Measurements from ENCODE around the gene NUP93. TPM values are rescaled to one million over a fixed set of nuclear protein-coding genes. Genes with fewer than 3 reads are reported as not detected.

The NUP93 gene
- total and polyA plus RNA-seq, 2 experiments from 2014 or later, result 139 to 187 TPM

GRCh38 chr16:56892705-56893104 is 162.8 kb downstream of the NUP93 start:
- no peaks in the 10 kb centered on the region for H3K27me3 ChIP-seq (ENCODE audit: insufficient read depth)
- Mint-ChIP-seq H3K4me3 (no peak overlapping the region), H3K27ac (no peak overlapping the region), H3K4me1 (no peaks in the 10 kb centered on the region), H3K9me3 (peaks cover 9% of the 10 kb centered on the region), H3K36me3 (ENCODE audit: low read depth) (peaks cover 2% of the 10 kb centered on the region; the same call in 2 of the 3 replicates), H3K27me3 (ENCODE audit: insufficient read depth, low read depth, poor library complexity) (peaks cover 2% of the 10 kb centered on the region)
- no peaks in the 10 kb centered on the region for H3K79me2 ChIP-seq (replicated peaks; ENCODE audit: insufficient read depth)
- no peaks in the 10 kb centered on the region for H3F3A ChIP-seq (replicated peaks; ENCODE audit: low read depth)
- H2AFZ ChIP-seq, result no peak overlapping the region
- H3K4me1 ChIP-seq (ENCODE audit: insufficient read depth), result no peaks in the 10 kb centered on the region
- no peaks in the 10 kb centered on the region for H4K20me1 ChIP-seq (replicated peaks; ENCODE audit: insufficient read depth)
- no peak overlapping the region for H3K27ac ChIP-seq (ENCODE audit: low read depth)
- no peak for TF ChIP-seq ETS1 (IDR thresholded peaks at IDR 0.05)
- TF ChIP-seq, protein P1, sequence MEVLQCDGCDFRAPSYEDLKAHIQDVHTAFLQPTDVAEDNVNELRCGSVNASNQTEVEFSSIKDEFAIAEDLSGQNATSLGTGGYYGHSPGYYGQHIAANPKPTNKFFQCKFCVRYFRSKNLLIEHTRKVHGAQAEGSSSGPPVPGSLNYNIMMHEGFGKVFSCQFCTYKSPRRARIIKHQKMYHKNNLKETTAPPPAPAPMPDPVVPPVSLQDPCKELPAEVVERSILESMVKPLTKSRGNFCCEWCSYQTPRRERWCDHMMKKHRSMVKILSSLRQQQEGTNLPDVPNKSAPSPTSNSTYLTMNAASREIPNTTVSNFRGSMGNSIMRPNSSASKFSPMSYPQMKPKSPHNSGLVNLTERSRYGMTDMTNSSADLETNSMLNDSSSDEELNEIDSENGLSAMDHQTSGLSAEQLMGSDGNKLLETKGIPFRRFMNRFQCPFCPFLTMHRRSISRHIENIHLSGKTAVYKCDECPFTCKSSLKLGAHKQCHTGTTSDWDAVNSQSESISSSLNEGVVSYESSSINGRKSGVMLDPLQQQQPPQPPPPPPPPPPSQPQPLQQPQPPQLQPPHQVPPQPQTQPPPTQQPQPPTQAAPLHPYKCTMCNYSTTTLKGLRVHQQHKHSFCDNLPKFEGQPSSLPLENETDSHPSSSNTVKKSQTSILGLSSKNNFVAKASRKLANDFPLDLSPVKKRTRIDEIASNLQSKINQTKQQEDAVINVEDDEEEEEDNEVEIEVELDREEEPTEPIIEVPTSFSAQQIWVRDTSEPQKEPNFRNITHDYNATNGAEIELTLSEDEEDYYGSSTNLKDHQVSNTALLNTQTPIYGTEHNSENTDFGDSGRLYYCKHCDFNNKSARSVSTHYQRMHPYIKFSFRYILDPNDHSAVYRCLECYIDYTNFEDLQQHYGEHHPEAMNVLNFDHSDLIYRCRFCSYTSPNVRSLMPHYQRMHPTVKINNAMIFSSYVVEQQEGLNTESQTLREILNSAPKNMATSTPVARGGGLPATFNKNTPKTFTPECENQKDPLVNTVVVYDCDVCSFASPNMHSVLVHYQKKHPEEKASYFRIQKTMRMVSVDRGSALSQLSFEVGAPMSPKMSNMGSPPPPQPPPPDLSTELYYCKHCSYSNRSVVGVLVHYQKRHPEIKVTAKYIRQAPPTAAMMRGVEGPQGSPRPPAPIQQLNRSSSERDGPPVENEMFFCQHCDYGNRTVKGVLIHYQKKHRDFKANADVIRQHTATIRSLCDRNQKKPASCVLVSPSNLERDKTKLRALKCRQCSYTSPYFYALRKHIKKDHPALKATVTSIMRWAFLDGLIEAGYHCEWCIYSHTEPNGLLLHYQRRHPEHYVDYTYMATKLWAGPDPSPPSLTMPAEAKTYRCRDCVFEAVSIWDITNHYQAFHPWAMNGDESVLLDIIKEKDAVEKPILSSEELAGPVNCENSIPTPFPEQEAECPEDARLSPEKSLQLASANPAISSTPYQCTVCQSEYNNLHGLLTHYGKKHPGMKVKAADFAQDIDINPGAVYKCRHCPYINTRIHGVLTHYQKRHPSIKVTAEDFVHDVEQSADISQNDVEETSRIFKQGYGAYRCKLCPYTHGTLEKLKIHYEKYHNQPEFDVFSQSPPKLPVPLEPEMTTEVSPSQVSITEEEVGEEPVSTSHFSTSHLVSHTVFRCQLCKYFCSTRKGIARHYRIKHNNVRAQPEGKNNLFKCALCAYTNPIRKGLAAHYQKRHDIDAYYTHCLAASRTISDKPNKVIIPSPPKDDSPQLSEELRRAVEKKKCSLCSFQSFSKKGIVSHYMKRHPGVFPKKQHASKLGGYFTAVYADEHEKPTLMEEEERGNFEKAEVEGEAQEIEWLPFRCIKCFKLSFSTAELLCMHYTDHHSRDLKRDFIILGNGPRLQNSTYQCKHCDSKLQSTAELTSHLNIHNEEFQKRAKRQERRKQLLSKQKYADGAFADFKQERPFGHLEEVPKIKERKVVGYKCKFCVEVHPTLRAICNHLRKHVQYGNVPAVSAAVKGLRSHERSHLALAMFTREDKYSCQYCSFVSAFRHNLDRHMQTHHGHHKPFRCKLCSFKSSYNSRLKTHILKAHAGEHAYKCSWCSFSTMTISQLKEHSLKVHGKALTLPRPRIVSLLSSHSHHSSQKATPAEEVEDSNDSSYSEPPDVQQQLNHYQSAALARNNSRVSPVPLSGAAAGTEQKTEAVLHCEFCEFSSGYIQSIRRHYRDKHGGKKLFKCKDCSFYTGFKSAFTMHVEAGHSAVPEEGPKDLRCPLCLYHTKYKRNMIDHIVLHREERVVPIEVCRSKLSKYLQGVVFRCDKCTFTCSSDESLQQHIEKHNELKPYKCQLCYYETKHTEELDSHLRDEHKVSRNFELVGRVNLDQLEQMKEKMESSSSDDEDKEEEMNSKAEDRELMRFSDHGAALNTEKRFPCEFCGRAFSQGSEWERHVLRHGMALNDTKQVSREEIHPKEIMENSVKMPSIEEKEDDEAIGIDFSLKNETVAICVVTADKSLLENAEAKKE (CRISPR knock-in tag; IDR thresholded peaks at IDR 0.05), result no peak
- no peak for TF ChIP-seq EZH2 (IDR thresholded peaks at IDR 0.05; ENCODE audit: low read depth, unreplicated experiment)
- TF ChIP-seq STAT1 (IDR thresholded peaks at IDR 0.05; ENCODE audit: unreplicated experiment), result no peak
- TF ChIP-seq CREB1 (CRISPR knock-in tag; IDR thresholded peaks at IDR 0.05; ENCODE audit: low read depth), result no peak
- no peak for TF ChIP-seq POLR2AphosphoS5 (IDR thresholded peaks at IDR 0.05; ENCODE audit: low read depth)
- no peak for TF ChIP-seq ZNF114 (CRISPR knock-in tag; IDR thresholded peaks at IDR 0.05)
- no peak for TF ChIP-seq CTCF (conservative IDR thresholded peaks at IDR 0.05; ENCODE audit: low read depth in 2 of 2)
- TF ChIP-seq EZH2phosphoT487 (IDR thresholded peaks at IDR 0.05; ENCODE audit: unreplicated experiment), result no peak
- no peak for TF ChIP-seq REST (IDR thresholded peaks at IDR 0.05; ENCODE audit: unreplicated experiment)
- TF ChIP-seq ZNF331 (CRISPR knock-in tag; IDR thresholded peaks at IDR 0.05; ENCODE audit: low read depth), result no peak
- TF ChIP-seq NANOG (IDR thresholded peaks at IDR 0.05; ENCODE audit: borderline replicate concordance), result no peak
- no peak for TF ChIP-seq JUNB (IDR thresholded peaks at IDR 0.05; ENCODE audit: unreplicated experiment)
- ATAC-seq (no peak; the same call in 2 of the 3 replicates), DNase-seq (ENCODE audit: low spot score) (no peak)
- H3K9me2 ChIP-seq (ENCODE audit: insufficient read depth), result no peaks in the 10 kb centered on the region
- no peaks in the 10 kb centered on the region for H3K36me3 ChIP-seq (ENCODE audit: insufficient read depth)
- H3K4me3 ChIP-seq, result no peak overlapping the region
- no peak overlapping the region for H3K4me2 ChIP-seq

Data from GM23338 (cell line).